ENCODE data around the gene SYNPO2.
"Not testable (repeated sequence)": the region's sequence is repeated elsewhere in the genome, so short reads cannot be mapped to it uniquely, and the experiment has no call there.

The SYNPO2 gene

GRCh38 chr4:118975449-118976192, 87.0 kb downstream of the SYNPO2 start:
- DNase-seq = no peak

GRCh38 chr4:118976193-118976560, 87.5 kb downstream of the SYNPO2 start:
- DNase-seq = not testable (repeated sequence)

- not testable (repeated sequence) for DNase-seq
Observed at GRCh38 chr4:118977100-118977499, 88.4 kb downstream of the SYNPO2 start.

GRCh38 chr4:118979712-118980111, 91.1 kb downstream of the SYNPO2 start:
- no peak for DNase-seq

GRCh38 chr4:118981171-118981838, 92.7 kb downstream of the SYNPO2 start:
- peak; percentile 35 for DNase-seq

GRCh38 chr4:118981839-118982381, 93.3 kb downstream of the SYNPO2 start:
- peak; percentile 88 for DNase-seq

GRCh38 chr4:118983293-118983692, 94.6 kb downstream of the SYNPO2 start:
- DNase-seq = no peak

- no peak for DNase-seq
Observed at GRCh38 chr4:118983831-118984230, 95.2 kb downstream of the SYNPO2 start.

GRCh38 chr4:118985170-118986000, 96.7 kb downstream of the SYNPO2 start:
- DNase-seq = no peak

- DNase-seq = no peak
Observed at GRCh38 chr4:118987959-118988634, 99.4 kb downstream of the SYNPO2 start.

GRCh38 chr4:118988635-118988972, 100.0 kb downstream of the SYNPO2 start:
- no peak for DNase-seq

- peak; percentile 76 for DNase-seq
Observed at GRCh38 chr4:118989098-118990080, 100.7 kb downstream of the SYNPO2 start.

GRCh38 chr4:118991686-118992085, 103.0 kb downstream of the SYNPO2 start:
- DNase-seq = no peak

- no peak for DNase-seq
Observed at GRCh38 chr4:118992149-118992548, 103.5 kb downstream of the SYNPO2 start.

- DNase-seq = no peak
Observed at GRCh38 chr4:118993333-118993732, 104.7 kb downstream of the SYNPO2 start.

GRCh38 chr4:118994030-118994429, 105.4 kb downstream of the SYNPO2 start:
- DNase-seq = no peak

- DNase-seq = no peak
Observed at GRCh38 chr4:118995693-118996391, 107.2 kb downstream of the SYNPO2 start.

- DNase-seq = no peak
Observed at GRCh38 chr4:118997601-118998000, 108.9 kb downstream of the SYNPO2 start.

GRCh38 chr4:118999919-119000318, 111.3 kb downstream of the SYNPO2 start:
- DNase-seq = no peak

GRCh38 chr4:119000400-119000799, 111.7 kb downstream of the SYNPO2 start:
- no peak for DNase-seq

- DNase-seq = no peak
Observed at GRCh38 chr4:119002476-119002875, 113.8 kb downstream of the SYNPO2 start.

All from kidney glomerular epithelial cell (primary cell).